CD14-positive monocyte (primary cell): ENCODE results near the gene WDR20. TPM values are rescaled to one million over a fixed set of nuclear protein-coding genes. Genes with fewer than 3 reads are reported as not detected.

ENCODE experiments used
- DNase-seq, 3 donors: peaks; one replicate each; pipeline ENCODE4 v3.0.0-alpha.2; 2011 to 2022
- H2AFZ ChIP-seq: 2 replicates; pipeline ENCODE4 v1.6.0; 2012; ENCODE audit warnings: mild to moderate bottlenecking, low read depth, low read length, inconsistent platforms; ENCODE audit not compliant: insufficient read depth, poor library complexity, severe bottlenecking
- H3K27ac ChIP-seq, 2 donors: 1 replicate in 1 of 2; 2 replicates in 1 of 2; pipeline ENCODE4 v1.5.1; 2012 to 2013; ENCODE audit warnings: low read length in 2 of 2, control low read depth in 1 of 2, inconsistent platforms in 1 of 2, low read depth in 1 of 2, mild to moderate bottlenecking in 1 of 2
- H3K27me3 ChIP-seq, 2 donors: one replicate each; pipeline versions ENCODE4 v1.6.0 to v1.6.1; 2011 to 2013; ENCODE audit warnings: low read length in 2 of 2; ENCODE audit not compliant: control insufficient read depth in 2 of 2, insufficient read depth in 2 of 2
- H3K36me3 ChIP-seq, 2 donors: replicated peaks in 1 of 2; 1 replicate in 1 of 2; 2 replicates in 1 of 2; pipeline versions ENCODE4 v1.5.1 to v1.6.1; 2012 to 2013; ENCODE audit warnings: low read length in 2 of 2, control low read depth in 1 of 2, inconsistent platforms in 1 of 2, mild to moderate bottlenecking in 1 of 2; ENCODE audit not compliant: insufficient read depth in 2 of 2, control insufficient read depth in 1 of 2
- H3K4me1 ChIP-seq, 2 donors: 1 replicate in 1 of 2; 2 replicates in 1 of 2; pipeline versions ENCODE4 v1.5.1 to v1.6.1; 2012 to 2013; ENCODE audit warnings: low read length in 2 of 2, control low read depth in 1 of 2, inconsistent platforms in 1 of 2, mild to moderate bottlenecking in 1 of 2, moderate library complexity in 1 of 2; ENCODE audit not compliant: insufficient read depth in 2 of 2, control insufficient read depth in 1 of 2
- H3K4me2 ChIP-seq: replicated peaks from 2 replicates; pipeline ENCODE3; 2012; ENCODE audit warnings: low read length, moderate library complexity, mild to moderate bottlenecking; ENCODE audit not compliant: poor library complexity, severe bottlenecking; ENCODE audit errors: extremely low read depth
- H3K4me3 ChIP-seq, 3 experiments: fragments of 200-600 bp in 1 of 3; sonication (generic) in 1 of 3; replicated peaks in 1 of 3; 1 replicate in 2 of 3; 2 replicates in 1 of 3; pipeline ENCODE4 v1.5.1; 2011 to 2013; ENCODE audit warnings: low read length in 3 of 3, mild to moderate bottlenecking in 3 of 3, control low read depth in 2 of 3, low read depth in 2 of 3, inconsistent platforms in 1 of 3, moderate library complexity in 1 of 3
- H3K79me2 ChIP-seq: 2 replicates; pipeline ENCODE4 v1.6.0; 2012; ENCODE audit warnings: mild to moderate bottlenecking, control low read depth, inconsistent platforms, low read length, moderate library complexity; ENCODE audit not compliant: insufficient read depth
- H3K9ac ChIP-seq: 2 replicates; pipeline ENCODE4 v1.6.0; 2017; ENCODE audit warnings: low read length, mild to moderate bottlenecking; ENCODE audit not compliant: insufficient read depth, poor library complexity, severe bottlenecking
- H3K9me3 ChIP-seq, 2 donors: replicated peaks in 1 of 2; 1 replicate in 1 of 2; 2 replicates in 1 of 2; pipeline versions ENCODE4 v1.5.1 to v1.6.1; 2012 to 2013; ENCODE audit warnings: low read length in 2 of 2, control low read depth in 1 of 2; ENCODE audit not compliant: control insufficient read depth in 1 of 2, insufficient read depth in 1 of 2
- H4K20me1 ChIP-seq: 2 replicates; pipeline ENCODE4 v1.6.0; 2012; ENCODE audit warnings: mild to moderate bottlenecking, low read length, control low read depth, moderate library complexity; ENCODE audit not compliant: insufficient read depth
- H3K27ac Mint-ChIP-seq, 7 donors: one replicate each; pipeline ENCODE4 v1.8.0; 2020; ENCODE audit warnings: mild to moderate bottlenecking in 7 of 7, mixed read lengths in 7 of 7, moderate library complexity in 6 of 7, inconsistent platforms in 2 of 7
- H3K27me3 Mint-ChIP-seq, 3 donors: one replicate each; pipeline ENCODE4 v1.8.0; 2021 to 2022; ENCODE audit warnings: low read depth in 3 of 3, mild to moderate bottlenecking in 3 of 3, mixed read lengths in 3 of 3, moderate library complexity in 3 of 3, inconsistent platforms in 1 of 3
- H3K36me3 Mint-ChIP-seq, 2 donors: one replicate each; pipeline ENCODE4 v1.8.0; 2020; ENCODE audit warnings: mixed read lengths in 2 of 2, inconsistent platforms in 1 of 2, mild to moderate bottlenecking in 1 of 2
- H3K4me1 Mint-ChIP-seq: one replicate; pipeline ENCODE4 v1.8.0; 2020; ENCODE audit warnings: mild to moderate bottlenecking, mixed read lengths
- H3K4me3 Mint-ChIP-seq, 2 donors: one replicate each; pipeline ENCODE4 v1.8.0; 2020; ENCODE audit warnings: mild to moderate bottlenecking in 2 of 2, mixed read lengths in 2 of 2, moderate library complexity in 1 of 2
- H3K9me3 Mint-ChIP-seq, 7 donors: one replicate each; pipeline ENCODE4 v1.8.0; 2020 to 2022; ENCODE audit warnings: mixed read lengths in 7 of 7, mild to moderate bottlenecking in 6 of 7, moderate library complexity in 6 of 7, inconsistent platforms in 2 of 7
- WGBS: methylation state at CpG from one replicate; pipeline ENCODE4 v1.1.5; 2013; ENCODE audit warnings: missing lambda C conversion rate; ENCODE audit not compliant: insufficient coverage; 5-methylcytosine and 5-hydroxymethylcytosine counted together
- intact Hi-C, 2 donors: fragments of 100-400 bp; cut with micrococcal nuclease; formaldehyde crosslinking; loops; one replicate each; pipeline versions ENCODE4 v1.15.0 to v1.15.1; 2023
- polyA plus RNA-seq, 3 donors: library from polyadenylated mRNA; depleted of rRNA in 1 of 3; unstranded in 2 of 3; stranded (reverse) in 1 of 3; fragments of 300-500 nt in 2 of 3; fragments of >200 nt in 1 of 3; fragmentation: Illumina TruSeq in 2 of 3; gene quantifications; 1 replicate in 2 of 3; 2 replicates in 1 of 3; pipeline ENCODE4 v1.2.3, GENCODE V29; 2012 to 2021
- TF ChIP-seq, protein P1 (sequence below): fragments of 200-600 bp; IDR thresholded peaks from one replicate; pipeline ENCODE4 v1.8.0; 2022; ENCODE audit warnings: antibody characterized with exemption, mild to moderate bottlenecking

The WDR20 gene
- polyA plus RNA-seq, 3 donors: 7.4 to 13.3 (median 9.0) TPM

DNA sequence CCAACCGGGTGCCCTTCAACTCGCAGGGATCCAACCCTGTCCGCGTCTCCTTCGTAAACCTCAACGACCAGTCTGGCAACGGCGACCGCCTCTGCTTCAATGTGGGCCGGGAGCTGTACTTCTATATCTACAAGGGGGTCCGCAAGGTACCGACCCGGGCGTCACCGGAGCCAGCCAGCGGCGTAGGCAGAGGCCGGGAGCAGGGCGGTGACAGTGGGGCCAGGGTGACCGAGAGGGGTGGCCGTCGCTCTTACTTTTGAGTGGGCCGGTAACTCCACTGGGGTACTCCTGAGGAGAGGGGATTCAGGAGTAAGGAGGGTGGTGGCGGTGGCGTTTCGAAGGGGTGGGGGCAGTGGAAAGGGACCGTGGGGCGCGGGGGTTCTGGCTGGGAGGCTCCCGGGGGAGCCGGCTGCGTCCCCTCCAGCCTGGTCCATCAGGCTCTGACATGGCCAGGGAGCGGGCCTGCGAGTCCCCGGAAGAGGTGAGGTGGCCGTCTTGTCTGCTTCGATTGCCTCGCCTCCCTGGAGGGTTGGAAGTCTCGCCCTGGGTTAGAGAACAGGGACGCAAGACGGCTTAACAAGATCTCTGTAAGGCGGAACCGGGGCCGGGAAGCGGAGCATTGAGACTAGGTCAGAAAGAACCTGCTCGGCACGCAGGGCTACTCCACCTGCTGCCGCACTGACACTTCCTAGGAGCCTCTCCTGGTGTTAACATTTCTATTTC lies 491 bp downstream of the WDR20 start:
- H3K4me1 Mint-ChIP-seq: peaks cover 19% of the 10 kb centered on the region
- under 1% methylated on average over 46 of the region's 48 CpGs for WGBS
- peak overlapping the region; percentile 88 to 98 (median 96) for H3K27ac Mint-ChIP-seq
- peak overlapping the region; percentile 98 for H2AFZ ChIP-seq
- peaks cover 0 to under 1% of the 10 kb centered on the region in 2 donors for H3K36me3 ChIP-seq
- peak overlapping the region; percentile 95 for H3K4me2 ChIP-seq
- H3K9me3 ChIP-seq: no peaks in the 10 kb centered on the region
- TF ChIP-seq, protein P1, sequence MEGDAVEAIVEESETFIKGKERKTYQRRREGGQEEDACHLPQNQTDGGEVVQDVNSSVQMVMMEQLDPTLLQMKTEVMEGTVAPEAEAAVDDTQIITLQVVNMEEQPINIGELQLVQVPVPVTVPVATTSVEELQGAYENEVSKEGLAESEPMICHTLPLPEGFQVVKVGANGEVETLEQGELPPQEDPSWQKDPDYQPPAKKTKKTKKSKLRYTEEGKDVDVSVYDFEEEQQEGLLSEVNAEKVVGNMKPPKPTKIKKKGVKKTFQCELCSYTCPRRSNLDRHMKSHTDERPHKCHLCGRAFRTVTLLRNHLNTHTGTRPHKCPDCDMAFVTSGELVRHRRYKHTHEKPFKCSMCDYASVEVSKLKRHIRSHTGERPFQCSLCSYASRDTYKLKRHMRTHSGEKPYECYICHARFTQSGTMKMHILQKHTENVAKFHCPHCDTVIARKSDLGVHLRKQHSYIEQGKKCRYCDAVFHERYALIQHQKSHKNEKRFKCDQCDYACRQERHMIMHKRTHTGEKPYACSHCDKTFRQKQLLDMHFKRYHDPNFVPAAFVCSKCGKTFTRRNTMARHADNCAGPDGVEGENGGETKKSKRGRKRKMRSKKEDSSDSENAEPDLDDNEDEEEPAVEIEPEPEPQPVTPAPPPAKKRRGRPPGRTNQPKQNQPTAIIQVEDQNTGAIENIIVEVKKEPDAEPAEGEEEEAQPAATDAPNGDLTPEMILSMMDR: no peak
- DNase-seq: peak; percentile 18 to 30 (median 23)
- peaks cover 37% of the 10 kb centered on the region for H4K20me1 ChIP-seq
- H3K9ac ChIP-seq: peak overlapping the region; percentile 93
- peak overlapping the region; percentile 96 to 99 for H3K4me3 Mint-ChIP-seq
- H3K27me3 ChIP-seq: peaks cover 0 to 5% of the 10 kb centered on the region in 2 donors
- H3K27me3 Mint-ChIP-seq: peaks cover 4 to 17% (median 11%) of the 10 kb centered on the region in 3 donors
- H3K4me1 ChIP-seq: peaks cover 16 to 26% of the 10 kb centered on the region in 2 donors
- H3K9me3 Mint-ChIP-seq: no peaks in the 10 kb centered on the region
- peaks cover 55% of the 10 kb centered on the region for H3K79me2 ChIP-seq
- peak overlapping the region; percentile 85 to 98 (median 98) for H3K4me3 ChIP-seq
- peaks cover 4 to 18% of the 10 kb centered on the region in 2 donors for H3K36me3 Mint-ChIP-seq
- intact Hi-C loops: no loop called here
- peak overlapping the region; percentile 66 to 92 for H3K27ac ChIP-seq

DNA sequence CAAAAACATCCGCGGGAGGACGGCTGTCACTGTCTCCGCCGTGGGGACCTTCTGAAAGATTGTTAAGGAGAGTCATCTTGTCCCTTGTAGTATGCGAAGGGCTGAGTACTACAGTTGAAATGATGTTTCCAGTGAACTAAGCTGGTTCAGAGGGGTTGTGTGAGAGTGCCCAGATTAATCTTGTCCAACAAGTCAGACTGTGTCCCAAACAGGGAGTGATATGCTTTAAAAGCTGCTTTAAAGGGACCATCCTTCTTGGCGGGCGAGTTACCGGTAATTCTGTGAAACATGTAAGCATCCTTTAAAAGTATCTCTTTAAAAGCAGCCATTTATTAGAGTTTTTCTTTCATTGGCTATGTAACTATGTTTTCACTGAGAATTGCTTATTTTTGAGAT lies 1.1 kb downstream of the WDR20 start:
- Mint-ChIP-seq H3K27me3 (peaks cover 4 to 17% (median 11%) of the 10 kb centered on the region in 3 donors), H3K4me1 (peaks cover 19% of the 10 kb centered on the region), H3K27ac (peak overlapping the region in 6 of 7 donors; percentile 88 to 98 (median 96)), H3K36me3 (peaks cover 9 to 24% of the 10 kb centered on the region in 2 donors), H3K4me3 (peak overlapping the region; percentile 96 to 99), H3K9me3 (no peaks in the 10 kb centered on the region)
- intact Hi-C loops: no loop called here
- H2AFZ ChIP-seq: peak overlapping the region; percentile 98
- TF ChIP-seq, protein P1: no peak
- peak overlapping the region; percentile 95 for H3K4me2 ChIP-seq
- peaks cover 0 to 6% of the 10 kb centered on the region in 2 donors for H3K36me3 ChIP-seq
- H3K4me1 ChIP-seq: peaks cover 16 to 26% of the 10 kb centered on the region in 2 donors
- H3K4me3 ChIP-seq: peak overlapping the region; percentile 85 to 98 (median 98)
- H3K27me3 ChIP-seq: peaks cover 0 to 5% of the 10 kb centered on the region in 2 donors
- DNase-seq: no peak
- peak overlapping the region; percentile 93 for H3K9ac ChIP-seq
- H3K79me2 ChIP-seq: peaks cover 61% of the 10 kb centered on the region
- H4K20me1 ChIP-seq: peaks cover 43% of the 10 kb centered on the region
- WGBS: 7% methylated on average over 3 of the region's 9 CpGs
- H3K27ac ChIP-seq: peak overlapping the region; percentile 66 to 92
- no peaks in the 10 kb centered on the region for H3K9me3 ChIP-seq
